NCI-H2171 (cell line): Measurements from ENCODE around the gene PPP1R15A.
"Not testable (repeated sequence)": the region's sequence is repeated elsewhere in the genome, so short reads cannot be mapped to it uniquely, and the experiment has no call there.

Experiments
- DNase-seq: peaks from one replicate; lab custom pipeline; 2025; lab: John Stamatoyannopoulos, UW

PPP1R15A gene

GRCh38 chr19:48872182-48872883 lies at the start of gene PPP1R15A:
TSS of gene PPP1R15A (plus strand) at chr19:48872421. CDS start at chr19:48873234, 813 bp downstream.
- peak; percentile 92 for DNase-seq

GRCh38 chr19:48822514-48822913 lies 49.7 kb upstream of the PPP1R15A start:
- DNase-seq: no peak

- no peak for DNase-seq
Observed at GRCh38 chr19:48826606-48827020, 45.6 kb upstream of the PPP1R15A start.

GRCh38 chr19:48830088-48830487 lies 42.1 kb upstream of the PPP1R15A start:
- no peak for DNase-seq

- no peak for DNase-seq
Observed at GRCh38 chr19:48830965-48831364, 41.3 kb upstream of the PPP1R15A start.

GRCh38 chr19:48833049-48833448 lies 39.2 kb upstream of the PPP1R15A start:
- no peak for DNase-seq

DNA sequence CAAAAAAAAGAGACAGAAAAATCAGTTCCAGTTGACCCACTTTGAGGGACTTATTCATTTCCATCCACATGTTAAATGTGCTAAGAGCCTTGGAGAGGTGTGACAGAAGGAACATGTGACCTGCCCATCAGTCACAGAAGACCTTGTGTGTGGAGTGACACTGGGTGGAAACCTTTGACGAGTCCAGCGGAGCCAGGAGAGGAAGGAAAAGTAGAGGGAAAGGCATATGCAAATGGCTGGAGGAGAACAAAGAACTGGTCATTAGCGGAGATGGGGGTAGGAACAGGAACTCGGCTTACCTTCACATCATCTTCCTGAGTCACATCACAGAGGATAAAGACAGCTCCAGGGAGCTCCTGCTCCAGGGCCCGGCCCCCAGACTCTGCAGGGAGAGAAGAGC lies 38.2 kb upstream of the PPP1R15A start:
- no peak for DNase-seq

DNA sequence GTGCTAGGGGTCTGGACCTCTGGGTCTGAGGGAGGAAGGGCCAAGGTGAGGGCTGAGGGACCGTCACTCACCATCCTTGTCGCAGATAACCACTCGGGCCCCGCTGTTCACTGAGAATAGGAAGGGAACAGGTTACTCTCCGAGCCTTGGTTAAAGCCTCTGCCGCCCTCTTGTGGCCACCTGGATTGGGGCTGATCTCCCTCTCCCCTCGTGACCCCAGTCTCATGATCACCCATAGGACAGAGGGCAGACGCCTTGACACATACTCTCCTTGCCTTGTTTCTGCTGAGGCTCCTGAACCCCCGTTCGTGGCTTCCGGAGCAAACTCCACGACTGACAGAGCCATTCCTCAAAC lies 36.5 kb upstream of the PPP1R15A start:
- peak; percentile 80 for DNase-seq

DNA sequence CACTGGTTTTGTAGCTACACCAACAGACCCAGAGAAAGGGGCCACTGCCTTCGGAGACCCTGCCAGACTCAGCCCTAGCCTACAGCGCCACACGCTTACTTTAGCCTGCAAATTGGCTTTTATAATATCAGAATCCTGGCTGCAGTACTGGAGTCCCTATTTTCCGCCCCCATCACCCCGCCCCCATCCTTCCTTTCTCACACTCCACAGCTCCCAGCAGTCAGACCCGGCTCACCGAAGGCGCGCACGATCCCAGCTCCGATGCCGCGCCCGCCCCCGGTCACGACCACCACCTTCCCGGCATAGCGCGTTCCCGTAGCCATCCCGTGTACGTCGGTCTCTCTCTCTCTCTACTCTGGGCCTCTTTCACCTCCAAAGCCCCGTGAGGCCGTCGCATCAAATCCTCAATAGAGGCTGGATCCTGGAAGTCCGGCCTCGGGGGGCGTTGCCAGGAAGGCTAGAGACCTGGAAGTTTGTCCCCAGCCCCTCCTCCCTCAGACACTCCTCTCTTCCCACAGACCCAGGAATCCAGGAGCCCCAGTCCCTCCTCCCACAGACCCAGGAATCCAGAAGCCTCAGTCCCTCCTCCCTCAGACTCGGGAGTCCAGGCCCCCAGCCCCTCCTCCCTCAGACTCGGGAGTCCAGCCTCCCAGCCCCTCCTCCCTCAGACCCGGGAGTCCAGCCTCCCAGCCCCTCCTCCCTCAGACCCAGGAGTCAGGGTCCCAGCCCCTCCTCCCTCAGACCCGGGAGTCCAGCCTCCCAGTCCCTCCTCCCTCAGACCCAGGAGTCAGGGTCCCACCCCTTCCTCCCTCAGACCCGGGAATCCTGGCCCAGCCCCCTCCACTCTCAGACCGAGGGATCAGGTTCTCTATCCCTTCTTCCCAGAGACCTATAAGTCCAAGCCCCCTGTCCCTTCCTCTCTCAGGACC lies 35.9 kb upstream of the PPP1R15A start, which contains the start of gene HSD17B14:
Gene HSD17B14 (minus strand): TSS at position 403 of the 929 bp plus-strand sequence. CDS start 80 bp downstream, at position 323.
- no peak for DNase-seq

- DNase-seq: peak; percentile 88
Observed at GRCh38 chr19:48837051-48837524, 35.1 kb upstream of the PPP1R15A start.

GRCh38 chr19:48837687-48838086 lies 34.5 kb upstream of the PPP1R15A start:
- DNase-seq: no peak

- DNase-seq: no peak
Observed at GRCh38 chr19:48841047-48841446, 31.2 kb upstream of the PPP1R15A start.

DNA sequence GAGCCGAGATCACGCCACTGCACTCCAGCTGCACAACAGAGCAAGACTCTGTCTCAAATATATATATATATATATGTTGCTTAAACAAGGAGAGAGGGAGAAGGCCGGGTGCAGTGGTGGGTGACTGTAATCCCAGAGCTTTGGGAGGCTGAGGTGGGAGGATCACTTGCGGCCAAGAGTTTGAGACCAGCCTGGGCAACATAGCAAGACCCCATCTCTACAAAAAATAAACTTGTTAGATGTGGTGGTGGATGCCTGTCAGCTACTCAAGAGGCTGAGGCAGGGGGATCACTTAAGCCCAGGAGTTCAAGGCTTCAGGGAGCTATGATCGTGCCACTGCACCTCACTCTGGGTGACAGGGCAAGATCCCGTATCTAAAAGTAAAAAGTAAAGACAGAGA lies 30.6 kb upstream of the PPP1R15A start:
- DNase-seq: no peak

GRCh38 chr19:48842789-48843162 lies 29.4 kb upstream of the PPP1R15A start:
- peak; percentile 19 for DNase-seq

- DNase-seq: peak; percentile 48
Observed at GRCh38 chr19:48844472-48844871, 27.7 kb upstream of the PPP1R15A start.

DNA sequence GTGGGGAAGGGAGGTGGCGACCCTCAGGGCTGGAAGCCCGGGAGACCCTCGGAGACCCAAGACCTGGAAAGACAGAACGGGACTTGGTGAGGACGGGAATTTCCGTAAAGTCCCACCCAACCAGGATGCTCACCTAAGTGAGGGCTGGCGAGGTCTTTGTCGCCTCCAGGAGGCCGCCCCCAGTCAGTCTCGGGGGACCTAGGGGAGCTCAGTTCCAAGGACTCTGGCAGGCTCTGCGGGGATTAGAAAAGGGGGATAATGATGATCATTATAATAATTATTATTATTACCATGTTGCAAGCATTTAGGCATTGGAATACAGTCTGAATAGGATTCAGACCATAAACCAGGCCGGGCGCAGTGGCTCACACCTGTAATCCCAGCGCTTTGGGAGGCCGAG lies 26.8 kb upstream of the PPP1R15A start:
- DNase-seq: no peak

- DNase-seq: not testable (repeated sequence)
Observed at GRCh38 chr19:48846659-48847058, 25.6 kb upstream of the PPP1R15A start.

DNA sequence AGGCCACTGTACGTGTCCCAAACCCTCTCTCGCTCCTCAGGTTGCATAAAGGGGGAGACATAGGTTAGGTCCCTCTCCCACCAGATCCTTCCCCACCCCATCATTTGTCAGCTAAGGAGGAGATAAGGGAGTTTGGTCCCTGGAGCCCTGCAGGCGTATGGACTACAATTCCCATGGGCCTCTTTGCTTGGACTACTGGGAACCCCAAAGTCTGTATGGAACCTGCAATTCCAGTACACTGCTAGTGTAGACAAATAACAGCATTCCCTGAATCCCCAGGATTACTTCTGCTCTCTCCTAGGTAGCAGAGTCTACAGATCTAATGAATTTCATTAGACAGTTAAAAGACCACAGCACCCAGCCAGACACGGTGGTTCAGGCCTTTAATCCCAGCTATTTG lies 19.9 kb upstream of the PPP1R15A start:
- DNase-seq: no peak

DNA sequence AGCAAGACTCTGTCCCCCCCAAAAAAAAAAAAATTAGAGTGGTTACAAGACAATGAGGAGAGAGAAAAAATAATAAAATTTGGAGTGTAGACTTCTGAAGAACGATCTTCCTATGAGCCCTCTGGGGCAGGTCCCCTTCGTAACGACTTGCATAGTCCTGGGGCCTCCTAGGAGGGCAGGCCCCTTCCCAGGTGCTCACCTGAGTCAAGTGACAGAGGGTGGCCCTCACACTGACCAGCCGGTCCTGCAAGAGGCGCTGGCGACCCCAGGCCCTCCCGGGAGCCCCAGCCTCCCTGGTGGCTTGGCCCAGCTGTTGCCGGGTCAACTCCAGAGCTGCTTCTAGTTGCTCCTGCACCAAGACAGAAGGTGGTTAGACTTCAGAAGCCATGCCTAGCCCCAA lies 18.7 kb upstream of the PPP1R15A start:
- no peak for DNase-seq

- DNase-seq: no peak
Observed at GRCh38 chr19:48854103-48854502, 18.1 kb upstream of the PPP1R15A start.

DNA sequence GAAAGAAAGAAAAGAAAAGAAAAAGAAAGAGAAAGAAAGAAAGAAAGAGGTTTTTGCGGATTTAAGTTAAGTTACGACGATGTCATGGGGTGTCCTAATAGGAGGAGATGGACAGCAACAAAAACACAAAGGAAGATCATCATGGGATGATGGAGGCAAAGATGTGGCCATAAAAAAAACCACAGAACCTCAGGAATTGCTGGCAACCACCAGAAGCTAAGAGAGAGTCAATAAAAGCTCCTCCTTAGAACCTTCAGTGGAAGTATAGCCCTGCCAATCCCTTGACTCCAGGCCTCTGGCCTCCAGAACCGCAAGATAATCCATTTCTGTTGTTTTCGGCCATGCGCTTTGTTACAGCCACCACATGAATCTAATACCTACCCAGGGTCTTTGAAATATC lies 15.3 kb upstream of the PPP1R15A start:
- DNase-seq: no peak

DNA sequence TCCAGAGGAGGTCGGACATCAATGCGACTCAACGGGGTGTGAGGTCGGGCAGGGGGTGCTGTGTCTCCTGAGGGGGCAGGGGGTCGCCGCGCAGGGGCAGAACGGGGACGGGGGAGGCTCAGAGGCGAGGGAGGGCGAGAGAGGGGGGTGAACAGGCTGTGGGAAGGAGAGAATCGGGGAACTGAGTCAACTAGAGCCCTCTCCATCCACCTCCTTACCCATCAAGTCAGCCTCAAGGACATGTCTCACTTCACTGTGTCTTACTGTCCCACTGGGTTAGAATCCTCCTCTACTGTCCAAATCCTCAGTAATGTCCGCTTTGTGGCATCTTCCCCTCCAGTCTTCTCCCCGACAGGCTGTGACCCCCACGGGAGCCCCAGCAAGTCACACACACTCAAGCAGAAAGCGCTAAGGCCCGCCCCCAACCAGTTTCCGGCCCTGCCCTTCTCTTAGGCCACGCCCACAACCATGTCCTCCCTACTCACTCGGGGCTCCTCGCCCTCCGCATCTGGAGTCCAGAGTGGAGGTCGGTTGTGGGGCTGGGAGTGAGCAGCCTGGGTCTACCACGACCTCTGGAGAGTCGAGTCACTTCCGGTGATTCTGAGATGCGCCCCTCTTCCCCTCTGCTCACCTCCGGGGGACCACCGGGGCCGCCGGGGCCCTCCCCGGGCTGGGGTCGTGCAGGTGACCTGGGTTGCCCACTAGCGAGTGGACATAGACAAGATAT lies 13.1 kb upstream of the PPP1R15A start:
- no peak for DNase-seq
